IMR-90 (cell line): ENCODE data around the gene KCNJ10.

Source experiments
- BHLHE40 ChIP-seq: fragments of 150-350 bp; IDR thresholded peaks from 2 replicates; pipeline ENCODE4 v1.6.1; 2016; ENCODE audit warnings: mild to moderate bottlenecking, low read depth, low read length
- CEBPB ChIP-seq: IDR thresholded peaks from 2 replicates; pipeline ENCODE4 v1.6.1; 2012; ENCODE audit warnings: low read depth, low read length, improper control_type of control experiment
- CHD1 ChIP-seq: IDR thresholded peaks from 2 replicates; pipeline ENCODE4 v1.6.1; 2012; ENCODE audit warnings: low read depth, low read length, improper control_type of control experiment
- MXI1 ChIP-seq: IDR thresholded peaks from 2 replicates; pipeline ENCODE4 v1.6.1; 2012; ENCODE audit warnings: low read depth, mild to moderate bottlenecking, low read length, moderate library complexity, borderline replicate concordance
- POLR2A ChIP-seq: IDR thresholded peaks from 2 replicates; pipeline ENCODE4 v1.6.1; 2012; ENCODE audit warnings: mild to moderate bottlenecking, low read depth, low read length
- RAD21 ChIP-seq: IDR thresholded peaks from 2 replicates; pipeline ENCODE4 v1.6.1; 2012; ENCODE audit warnings: low read length, improper control_type of control experiment
- RFX5 ChIP-seq: IDR thresholded peaks from 2 replicates; pipeline ENCODE4 v1.8.0; 2012; ENCODE audit warnings: low read depth, mild to moderate bottlenecking, low read length, moderate library complexity
- TF ChIP-seq, protein P1 (sequence below): conservative IDR thresholded peaks from 2 replicates; pipeline ENCODE4 v1.5.1; 2012; ENCODE audit warnings: mild to moderate bottlenecking, low read depth, low read length, improper control_type of control experiment
- TF ChIP-seq, protein P2 (sequence below): fragments of 150-350 bp; IDR thresholded peaks from 2 replicates; pipeline ENCODE4 v1.6.1; 2016; ENCODE audit warnings: low read depth, mild to moderate bottlenecking, low read length, moderate library complexity, borderline replicate concordance
- TF ChIP-seq, protein P3 (sequence below): fragments of 150-350 bp; IDR thresholded peaks from 2 replicates; pipeline ENCODE4 v1.6.1; 2017; ENCODE audit warnings: mild to moderate bottlenecking, antibody characterized with exemption, low read length, low read depth

DNA sequence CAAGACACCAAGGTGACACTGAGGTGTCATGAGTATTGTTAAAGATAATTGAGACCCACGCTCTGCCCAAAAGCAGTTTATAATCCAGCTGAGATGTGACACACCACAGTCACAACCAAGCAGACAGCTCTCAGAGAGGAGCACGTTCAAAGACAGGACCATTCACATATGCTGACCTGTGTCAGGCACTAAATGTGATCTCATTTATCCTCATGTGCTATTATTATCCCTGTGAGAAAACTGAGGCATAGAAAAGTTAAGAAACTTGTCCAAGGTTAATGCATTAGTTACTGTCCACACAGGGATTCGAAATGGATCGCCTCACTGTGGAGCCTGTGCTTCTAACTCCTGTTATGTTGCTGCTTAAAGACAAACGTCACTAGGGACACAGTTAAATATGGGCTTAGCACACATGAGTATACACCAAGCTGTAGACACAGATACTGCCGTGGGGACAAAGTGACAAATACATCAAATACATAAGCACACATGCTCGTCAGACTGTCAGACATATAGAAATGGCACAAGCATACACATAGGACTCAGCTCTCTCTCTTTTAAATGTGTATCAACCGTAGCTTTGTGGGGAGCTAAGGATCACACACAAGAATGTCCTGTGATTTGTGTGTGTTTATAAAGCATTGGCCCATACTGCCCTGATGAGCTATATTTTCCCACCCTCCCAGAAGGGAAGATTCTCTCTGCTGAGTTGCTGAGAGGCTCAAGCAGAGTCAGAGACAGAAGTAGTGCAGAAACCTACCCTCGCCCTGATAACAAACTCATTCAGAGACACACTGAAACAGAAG is 32.0 kb upstream of the KCNJ10 start:
- TF ChIP-seq POLR2A (no peak), CEBPB (no peak), RFX5 (no peak), CHD1 (no peak), BHLHE40 (no peak), RAD21 (no peak), MXI1 (no peak)
- TF ChIP-seq, protein P1, sequence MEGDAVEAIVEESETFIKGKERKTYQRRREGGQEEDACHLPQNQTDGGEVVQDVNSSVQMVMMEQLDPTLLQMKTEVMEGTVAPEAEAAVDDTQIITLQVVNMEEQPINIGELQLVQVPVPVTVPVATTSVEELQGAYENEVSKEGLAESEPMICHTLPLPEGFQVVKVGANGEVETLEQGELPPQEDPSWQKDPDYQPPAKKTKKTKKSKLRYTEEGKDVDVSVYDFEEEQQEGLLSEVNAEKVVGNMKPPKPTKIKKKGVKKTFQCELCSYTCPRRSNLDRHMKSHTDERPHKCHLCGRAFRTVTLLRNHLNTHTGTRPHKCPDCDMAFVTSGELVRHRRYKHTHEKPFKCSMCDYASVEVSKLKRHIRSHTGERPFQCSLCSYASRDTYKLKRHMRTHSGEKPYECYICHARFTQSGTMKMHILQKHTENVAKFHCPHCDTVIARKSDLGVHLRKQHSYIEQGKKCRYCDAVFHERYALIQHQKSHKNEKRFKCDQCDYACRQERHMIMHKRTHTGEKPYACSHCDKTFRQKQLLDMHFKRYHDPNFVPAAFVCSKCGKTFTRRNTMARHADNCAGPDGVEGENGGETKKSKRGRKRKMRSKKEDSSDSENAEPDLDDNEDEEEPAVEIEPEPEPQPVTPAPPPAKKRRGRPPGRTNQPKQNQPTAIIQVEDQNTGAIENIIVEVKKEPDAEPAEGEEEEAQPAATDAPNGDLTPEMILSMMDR = no peak
- TF ChIP-seq, protein P2, sequence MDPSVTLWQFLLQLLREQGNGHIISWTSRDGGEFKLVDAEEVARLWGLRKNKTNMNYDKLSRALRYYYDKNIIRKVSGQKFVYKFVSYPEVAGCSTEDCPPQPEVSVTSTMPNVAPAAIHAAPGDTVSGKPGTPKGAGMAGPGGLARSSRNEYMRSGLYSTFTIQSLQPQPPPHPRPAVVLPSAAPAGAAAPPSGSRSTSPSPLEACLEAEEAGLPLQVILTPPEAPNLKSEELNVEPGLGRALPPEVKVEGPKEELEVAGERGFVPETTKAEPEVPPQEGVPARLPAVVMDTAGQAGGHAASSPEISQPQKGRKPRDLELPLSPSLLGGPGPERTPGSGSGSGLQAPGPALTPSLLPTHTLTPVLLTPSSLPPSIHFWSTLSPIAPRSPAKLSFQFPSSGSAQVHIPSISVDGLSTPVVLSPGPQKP = no peak
- TF ChIP-seq, protein P3, sequence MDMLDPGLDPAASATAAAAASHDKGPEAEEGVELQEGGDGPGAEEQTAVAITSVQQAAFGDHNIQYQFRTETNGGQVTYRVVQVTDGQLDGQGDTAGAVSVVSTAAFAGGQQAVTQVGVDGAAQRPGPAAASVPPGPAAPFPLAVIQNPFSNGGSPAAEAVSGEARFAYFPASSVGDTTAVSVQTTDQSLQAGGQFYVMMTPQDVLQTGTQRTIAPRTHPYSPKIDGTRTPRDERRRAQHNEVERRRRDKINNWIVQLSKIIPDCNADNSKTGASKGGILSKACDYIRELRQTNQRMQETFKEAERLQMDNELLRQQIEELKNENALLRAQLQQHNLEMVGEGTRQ = no peak
